HG02981 (cell line): Measurements from ENCODE around the gene LDB1.

Experiments used
- ATAC-seq: cut with Tn5 transposase; IDR thresholded peaks from one replicate; pipeline ENCODE4 v1.9.1; 2021; ENCODE audit warnings: mild to moderate bottlenecking, moderate library complexity; ENCODE audit not compliant: unreplicated experiment

Gene LDB1

DNA sequence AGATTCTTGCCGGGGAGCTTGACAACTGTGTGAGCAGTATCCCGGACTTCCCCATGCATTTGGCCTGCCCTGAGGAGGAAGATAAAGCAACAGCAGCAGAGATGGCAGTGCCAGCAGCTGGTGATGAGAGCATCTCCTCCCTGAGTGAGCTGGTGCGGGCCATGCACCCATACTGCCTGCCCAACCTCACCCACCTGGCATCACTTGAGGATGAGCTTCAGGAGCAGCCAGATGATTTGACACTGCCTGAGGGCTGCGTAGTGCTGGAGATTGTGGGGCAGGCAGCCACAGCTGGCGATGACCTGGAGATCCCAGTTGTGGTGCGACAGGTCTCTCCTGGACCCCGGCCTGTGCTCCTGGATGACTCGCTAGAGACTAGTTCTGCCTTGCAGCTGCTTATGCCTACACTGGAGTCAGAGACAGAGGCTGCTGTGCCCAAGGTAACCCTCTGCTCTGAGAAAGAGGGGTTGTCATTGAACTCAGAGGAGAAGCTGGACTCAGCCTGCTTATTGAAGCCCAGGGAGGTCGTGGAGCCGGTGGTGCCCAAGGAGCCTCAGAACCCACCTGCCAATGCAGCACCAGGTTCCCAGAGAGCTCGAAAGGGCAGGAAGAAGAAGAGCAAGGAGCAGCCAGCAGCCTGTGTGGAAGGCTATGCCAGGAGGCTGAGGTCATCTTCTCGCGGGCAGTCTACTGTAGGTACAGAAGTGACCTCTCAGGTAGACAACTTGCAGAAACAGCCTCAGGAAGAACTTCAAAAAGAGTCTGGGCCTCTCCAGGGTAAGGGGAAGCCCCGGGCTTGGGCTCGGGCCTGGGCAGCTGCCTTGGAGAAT, 19.3 kb upstream of the LDB1 start:
- ATAC-seq = no peak

DNA sequence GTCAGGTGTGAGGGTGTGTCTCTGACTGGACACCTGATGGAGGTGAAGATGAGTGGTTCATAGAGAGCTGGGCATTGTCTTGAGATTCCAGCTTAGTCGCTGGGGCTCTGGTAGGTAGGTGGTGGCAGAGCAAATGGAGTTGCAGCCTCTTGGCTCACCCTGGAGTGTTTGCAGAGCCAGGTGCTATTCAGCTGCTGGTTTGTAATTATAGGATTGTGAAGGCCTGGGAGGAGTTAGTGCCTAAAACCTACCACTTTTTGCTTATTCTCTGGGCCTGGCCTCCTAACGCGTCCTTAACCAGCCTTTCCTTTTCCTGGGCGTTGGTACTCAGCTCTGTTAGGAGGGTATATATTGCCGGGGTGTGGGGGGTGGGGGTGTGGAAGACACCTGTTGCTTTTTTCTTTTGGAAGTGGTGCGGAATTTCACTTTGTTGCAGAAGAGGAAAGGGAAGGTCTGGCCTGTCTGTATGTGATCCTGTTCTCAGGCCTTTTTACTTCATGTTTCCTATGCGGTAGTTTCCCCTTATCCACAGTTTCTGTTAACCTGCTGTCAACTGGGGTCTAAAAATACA, 15.9 kb upstream of the LDB1 start:
- ATAC-seq = no peak

DNA sequence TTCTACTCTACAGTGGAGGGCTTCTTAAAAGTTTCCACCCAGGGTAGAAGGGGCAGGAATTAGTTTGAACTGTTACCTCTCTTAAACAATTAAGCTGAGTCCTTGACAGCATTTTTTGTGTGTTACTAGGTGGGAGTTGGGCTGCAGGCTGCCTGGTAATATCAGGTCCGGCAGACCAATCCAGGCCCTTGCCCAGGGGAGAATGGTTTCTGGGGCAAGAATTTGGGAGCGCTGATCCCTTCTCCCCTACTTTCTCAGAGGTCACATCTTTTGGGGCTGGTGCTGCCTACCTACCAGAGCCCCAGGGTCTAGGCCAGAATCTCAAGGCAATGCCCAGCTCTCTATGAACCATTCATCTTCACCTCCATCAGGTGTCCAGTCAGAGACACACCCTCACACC, 14.2 kb upstream of the LDB1 start:
- ATAC-seq = no peak

DNA sequence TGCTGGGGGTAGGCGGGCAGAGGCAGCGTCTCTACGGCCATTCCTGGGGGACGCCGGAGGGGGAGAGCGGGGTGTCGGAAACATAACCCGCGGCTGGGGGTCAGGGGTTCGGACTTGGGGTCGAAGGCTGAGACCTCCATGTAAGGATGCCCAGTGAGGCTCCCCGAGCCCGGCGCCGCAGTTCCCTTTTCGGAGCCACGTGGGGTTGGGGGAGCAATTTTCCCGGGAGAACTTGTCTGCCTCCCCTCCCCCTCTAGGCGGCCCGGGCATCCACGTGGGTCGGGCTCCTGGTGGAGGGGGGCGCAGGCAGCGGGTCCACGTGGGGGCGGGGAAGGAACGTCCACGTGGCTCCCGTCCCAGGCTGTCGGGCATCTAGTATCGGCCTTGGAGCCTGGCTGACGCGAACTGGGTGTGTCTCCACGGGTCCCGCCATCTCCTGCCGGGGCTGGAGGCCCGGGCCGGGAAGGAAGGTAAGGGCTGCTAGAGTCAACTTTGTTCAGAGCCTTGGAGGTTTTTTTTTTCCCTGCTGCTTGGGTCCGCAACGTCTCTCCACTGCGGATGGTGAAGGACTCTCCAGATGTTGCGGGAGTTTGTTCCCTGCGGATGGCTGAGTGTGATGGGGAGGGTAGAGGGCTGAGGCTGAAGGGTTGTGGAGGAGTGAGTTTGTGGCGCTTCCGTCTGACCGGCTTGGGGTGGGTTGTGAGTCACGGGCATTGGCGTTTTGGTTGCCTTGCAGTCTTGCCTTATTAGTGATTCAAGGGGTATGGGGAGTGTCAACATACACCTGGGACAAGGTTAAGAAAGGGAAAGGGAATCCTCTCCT, 13.4 kb upstream of the LDB1 start:
- ATAC-seq = peak; percentile 23

DNA sequence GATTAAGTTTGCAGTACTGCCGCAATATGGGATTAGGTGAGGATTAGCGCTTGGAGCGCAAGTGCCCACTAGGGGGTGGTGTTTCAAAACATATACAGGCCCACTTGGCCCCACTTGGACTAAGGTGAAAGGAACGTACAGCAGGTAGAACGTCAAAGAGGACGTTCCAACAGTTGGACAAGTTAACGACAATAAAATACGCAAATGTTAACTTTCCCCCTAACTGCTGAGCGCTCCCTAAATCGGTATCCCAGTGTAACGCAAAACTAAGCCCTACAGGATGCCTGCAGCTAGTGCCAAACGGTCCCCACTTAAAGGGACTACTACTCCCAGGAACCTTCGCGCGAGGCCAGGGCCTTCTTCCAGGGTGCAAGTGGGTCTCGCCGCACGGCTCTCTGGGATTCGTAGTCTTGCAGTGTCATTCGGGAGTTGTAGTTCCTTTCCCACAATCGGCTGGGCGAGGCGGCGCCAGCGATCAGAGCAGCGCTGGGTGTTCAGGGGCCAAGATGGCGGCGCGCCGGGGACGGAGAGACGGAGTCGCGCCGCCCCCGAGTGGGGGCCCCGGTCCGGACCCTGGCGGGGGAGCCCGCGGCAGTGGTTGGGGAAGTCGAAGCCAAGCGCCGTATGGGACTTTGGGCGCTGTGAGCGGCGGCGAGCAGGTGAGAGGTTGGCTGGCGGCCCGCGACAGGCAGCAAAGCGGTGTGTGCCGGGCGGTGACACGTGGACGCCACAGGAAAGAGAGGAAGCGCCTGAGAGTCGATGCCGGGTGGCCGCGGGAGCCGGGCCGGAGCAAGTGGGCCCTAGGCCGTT, 12.6 kb upstream of the LDB1 start, which contains the start of gene PPRC1:
Gene PPRC1, plus strand, starts transcription at position 478 of the 810 bp plus-strand sequence. Its CDS starts 29 bp downstream, at position 507.
- peak; percentile 86 for ATAC-seq

DNA sequence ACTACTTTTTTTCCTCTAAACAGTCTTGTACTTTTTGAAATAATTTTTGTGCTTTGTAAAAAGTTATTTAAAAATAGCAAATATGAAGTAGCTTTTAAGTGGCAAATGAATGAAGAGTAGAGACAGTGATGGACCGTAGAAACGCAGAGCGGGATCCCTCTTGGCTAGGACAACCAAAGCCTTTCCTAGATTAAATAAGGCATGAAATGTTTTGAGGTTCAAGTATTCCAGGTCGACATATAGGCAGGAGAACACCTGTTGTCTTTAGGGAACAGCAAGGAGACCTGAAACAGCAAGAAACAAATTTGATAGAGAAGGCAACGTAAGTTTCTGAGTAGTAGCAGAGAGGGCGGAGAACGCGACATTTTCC, 12.0 kb upstream of the LDB1 start:
- ATAC-seq = no peak

DNA sequence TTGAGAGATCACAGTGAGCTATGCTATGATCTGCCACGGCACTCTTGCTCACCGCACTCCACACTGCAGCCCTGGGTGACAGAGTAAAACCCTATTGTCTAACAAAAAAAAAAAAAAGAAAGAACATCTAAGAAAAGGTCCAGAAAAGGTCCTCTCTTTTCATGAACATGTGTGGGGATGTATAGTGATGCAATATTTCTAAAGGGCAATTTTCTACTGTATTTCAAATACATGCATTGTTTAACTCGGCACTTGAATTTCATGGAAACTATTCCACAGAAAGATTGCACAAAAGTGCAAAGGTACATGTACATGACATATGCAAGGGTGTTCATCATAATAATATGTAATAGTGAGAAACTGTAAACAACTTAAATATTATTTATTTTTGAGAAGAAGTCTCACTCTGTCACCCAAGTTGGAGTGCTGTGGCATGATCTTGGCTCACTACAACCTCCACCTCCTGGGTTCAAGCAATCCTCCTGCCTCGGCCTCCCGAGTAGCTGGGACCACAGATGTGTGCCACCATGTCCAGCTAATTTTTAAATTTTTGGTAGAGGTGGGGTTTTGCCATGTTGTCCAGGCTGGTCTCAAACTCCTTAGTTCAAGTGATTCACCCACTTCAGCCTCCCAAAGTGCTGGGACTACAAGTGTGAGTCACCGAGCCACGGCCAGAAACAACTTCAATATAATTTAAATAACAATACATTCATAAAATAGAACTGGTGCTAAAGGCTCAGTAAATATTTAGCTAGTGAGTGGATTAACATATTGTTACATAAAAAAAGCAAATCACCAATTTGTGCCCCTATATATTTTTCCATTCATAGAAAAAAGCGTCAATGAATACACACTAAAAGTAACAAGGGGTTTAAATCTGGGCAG, 11.4 kb upstream of the LDB1 start:
- ATAC-seq = no peak

DNA sequence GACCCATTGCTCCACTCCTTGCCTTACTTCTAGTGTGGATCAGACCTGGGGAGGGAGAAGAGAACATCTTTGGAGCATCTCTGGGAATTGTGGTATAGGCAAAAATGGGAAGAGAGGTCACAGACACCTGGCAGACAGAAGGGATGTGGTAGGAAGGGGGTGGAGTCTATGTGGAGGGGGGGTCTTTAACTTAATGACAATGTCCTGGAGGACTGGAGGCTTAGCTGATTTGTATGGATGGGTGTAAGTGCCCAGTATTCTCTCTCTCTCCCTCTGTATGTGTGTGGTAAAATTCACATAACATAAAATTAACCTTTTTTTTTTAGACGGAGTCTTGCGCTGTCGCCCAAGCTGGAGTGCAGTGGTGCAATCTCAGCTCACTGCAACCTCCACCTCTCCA, 3.1 kb upstream of the LDB1 start:
- ATAC-seq = no peak

DNA sequence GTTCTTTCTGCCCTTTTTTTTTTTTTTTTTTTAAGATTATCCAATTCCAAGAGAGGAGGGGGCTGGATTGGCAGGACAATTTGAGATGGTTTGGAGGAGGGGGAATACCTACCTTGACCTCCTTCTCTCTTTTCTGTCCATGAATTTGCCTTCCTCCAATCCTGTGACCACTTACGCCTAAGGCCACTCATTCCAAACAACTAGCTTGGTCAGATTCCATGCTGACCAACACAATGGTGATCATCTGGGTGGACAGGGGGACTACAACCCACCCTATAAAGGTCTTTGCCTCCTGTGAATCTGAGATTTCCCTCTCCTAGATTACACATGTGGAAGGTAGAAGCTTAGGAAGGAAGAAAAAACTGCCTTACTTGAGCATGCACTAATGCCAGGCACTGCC, 2.3 kb upstream of the LDB1 start:
- ATAC-seq = no peak

DNA sequence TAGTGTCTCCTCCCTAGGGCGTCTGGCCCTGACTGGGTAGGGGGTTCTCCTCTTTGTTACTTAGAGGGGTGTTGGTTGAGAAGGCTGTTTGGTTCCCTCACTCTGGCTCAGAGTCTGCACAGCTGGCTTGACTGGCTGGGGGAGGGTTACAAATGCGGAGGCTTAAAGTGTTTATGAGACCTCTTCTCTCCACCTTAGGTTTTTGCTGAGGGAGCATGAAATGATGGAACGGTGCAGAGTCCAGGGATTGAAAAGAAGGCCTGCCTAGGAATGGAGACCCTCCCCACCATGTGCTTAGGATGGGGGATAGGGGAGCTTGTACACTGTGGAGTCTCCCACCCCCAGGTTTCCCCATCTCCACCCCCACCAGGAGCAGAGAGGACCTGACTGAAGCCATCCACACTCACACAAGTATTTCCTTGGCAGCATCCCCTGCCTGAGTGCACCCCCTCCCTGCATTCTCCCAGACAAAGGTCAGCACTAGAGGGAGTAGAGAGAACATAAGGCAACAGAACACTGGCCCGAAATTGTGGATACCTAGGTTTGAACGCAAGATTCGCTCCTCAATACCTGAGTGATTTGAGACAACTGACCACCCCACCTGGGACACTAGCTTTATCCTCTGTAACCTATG, 1.7 kb upstream of the LDB1 start:
- no peak for ATAC-seq

DNA sequence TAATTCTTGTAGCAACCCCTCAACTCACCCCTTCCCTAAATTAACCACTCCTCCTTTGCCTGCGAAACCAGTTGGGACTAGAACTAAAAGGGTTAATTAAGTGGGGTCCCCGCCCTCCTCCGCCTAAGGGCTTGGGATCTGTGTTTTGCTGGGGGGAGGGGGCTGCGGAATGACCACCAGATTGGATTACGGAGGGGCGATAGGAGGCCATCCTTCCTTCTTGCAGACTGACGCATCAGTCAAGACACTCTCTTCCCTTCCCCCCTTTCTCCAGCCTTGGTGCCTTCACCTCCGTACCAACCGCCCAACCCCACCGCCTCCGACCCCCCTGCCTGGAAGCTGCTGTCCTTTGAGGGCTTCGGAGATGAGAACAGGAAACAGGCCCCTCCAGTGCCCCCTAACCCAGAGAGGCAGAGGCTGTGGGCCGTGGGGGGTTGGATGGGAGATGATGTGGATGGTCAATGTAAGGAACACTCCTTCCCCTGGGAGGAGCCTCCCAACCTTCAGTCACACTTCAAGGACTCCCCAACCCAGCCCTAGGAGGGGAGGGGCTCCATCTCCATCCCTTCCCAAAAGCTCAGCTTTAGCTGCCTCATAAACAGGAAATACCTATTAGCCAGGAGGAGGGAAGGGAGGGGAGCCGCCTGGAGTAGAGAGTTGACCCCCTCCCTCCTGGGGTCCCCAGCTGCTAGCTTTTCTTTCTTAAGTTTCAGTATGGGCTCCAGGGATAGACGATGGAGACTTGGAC, 997 bp upstream of the LDB1 start:
- ATAC-seq = no peak

DNA sequence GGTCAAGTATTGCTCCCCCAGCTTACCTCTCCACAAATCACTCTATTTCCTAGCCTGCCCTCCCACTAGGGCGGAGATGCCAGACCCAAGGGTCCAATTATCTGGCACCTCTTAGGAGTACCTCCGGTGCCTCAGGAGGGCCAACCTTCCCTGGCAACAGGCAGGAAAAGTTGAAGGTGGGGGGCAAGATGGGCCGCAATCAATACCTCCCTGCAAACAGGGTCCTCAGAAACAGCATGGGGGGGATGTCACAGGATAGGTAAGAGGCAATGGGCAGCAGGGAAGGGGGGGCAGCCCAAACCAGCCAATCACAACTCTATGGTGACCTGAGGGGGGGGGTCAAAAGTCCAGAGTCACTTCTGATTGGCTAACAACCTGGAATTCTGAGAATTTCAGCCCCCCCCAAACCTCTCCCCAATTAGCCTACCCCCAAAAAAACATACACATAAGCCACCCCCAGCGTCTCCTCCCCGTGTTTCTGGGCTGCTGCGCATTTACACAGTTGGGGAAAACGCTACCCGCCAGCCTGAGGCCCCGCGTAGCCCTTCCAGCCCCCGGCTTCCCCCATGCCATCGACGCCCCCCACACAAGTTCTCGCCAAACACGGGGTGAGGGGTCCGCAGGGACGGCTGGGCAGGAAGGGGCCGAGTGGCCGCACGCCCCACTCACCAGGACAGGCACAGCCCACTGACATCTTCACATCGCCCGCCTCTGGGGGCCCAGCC, 589 bp downstream of the LDB1 start:
- ATAC-seq = no peak

DNA sequence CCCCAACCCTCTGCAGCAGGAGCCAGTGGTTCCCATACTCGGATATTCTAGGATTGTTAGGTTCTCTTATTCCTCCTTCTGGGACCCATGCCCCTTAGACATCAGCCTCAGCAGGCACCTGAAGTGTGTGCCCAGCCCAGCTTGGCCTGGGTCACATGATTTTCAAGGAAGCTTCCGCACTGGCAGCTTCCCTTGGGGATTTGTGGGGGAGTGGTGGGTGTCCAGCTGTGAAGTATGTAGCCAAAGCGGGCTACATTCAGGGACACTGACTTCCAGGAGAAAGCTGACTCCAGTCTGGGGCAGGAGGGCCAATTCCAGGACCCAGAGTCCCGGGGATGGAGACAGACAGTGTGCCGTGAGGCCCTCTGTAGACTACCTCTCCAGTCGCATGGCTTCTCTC, 1.3 kb downstream of the LDB1 start:
- ATAC-seq = no peak

DNA sequence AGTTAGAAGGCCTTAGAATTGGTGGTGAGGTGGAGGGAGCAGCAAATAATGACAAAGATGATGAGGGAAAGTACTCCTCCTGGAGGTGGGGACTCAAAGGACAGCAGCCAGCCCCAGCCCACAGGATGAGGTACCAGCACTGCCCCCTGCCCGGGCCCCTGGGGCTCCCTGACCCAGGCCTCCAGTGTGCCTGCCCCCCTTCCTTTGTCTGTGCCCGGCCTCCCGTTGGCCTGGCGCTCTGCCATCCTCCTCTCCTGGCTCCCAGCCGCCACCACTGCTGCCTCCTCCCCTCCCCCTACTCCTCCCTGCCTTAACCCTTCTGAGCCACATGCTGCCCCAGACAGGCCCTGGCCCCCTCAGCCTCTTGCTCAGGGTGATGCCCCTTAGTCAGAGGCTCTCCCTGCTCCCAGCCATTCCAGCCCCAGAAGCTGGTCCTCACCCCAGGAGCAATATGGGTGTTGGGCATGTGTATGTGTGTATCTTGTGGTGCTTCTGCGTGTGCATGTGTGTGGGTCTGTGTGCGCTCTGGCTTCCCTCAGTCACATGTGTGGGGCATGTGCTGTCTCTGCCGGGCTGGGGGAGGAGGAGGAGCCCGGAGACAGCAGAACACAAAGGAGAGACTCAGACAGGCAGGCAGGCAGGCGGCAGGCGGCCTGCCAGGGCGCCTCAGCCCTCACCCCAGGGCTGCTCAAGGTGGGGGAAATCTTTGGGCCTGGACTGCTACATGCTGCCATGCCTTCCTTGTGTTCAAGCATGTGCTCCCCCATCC, 2.6 kb downstream of the LDB1 start:
- ATAC-seq = no peak

DNA sequence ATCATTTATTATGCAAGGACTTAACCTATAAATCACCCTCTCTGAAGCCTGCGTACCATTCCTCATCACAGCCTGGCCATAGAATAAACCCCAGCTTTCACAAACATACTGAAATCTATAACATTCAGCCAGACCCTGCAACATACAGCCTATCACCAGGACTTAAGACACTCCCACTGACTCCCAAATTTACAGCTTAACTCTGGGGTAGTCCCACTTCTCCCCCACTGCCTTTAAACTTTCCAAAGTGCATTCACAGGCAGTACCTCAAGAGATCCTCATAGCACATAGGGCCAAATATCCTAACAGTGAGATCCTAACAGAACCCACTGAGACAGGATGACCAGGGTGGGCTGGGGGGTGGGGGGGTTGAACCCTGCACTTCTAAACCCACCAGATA, 3.5 kb downstream of the LDB1 start:
- no peak for ATAC-seq

DNA sequence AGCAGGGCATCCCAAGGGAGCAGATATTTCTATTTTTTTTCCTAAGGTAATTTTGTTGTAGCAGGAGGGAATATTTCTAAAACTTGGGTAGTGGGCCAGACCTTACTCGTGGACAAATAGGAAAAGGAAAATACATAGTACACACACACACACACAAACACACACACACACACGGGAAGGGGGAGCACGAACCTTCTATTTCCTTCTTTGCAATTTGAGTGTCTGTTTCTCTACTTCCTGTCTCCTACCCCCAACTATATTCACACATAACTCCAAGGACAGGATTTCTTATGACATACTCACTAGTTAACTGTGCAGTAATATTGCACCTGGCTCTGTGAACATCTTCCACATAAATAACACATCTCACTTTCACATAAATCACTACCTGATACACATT, 4.4 kb downstream of the LDB1 start:
- ATAC-seq = no peak

DNA sequence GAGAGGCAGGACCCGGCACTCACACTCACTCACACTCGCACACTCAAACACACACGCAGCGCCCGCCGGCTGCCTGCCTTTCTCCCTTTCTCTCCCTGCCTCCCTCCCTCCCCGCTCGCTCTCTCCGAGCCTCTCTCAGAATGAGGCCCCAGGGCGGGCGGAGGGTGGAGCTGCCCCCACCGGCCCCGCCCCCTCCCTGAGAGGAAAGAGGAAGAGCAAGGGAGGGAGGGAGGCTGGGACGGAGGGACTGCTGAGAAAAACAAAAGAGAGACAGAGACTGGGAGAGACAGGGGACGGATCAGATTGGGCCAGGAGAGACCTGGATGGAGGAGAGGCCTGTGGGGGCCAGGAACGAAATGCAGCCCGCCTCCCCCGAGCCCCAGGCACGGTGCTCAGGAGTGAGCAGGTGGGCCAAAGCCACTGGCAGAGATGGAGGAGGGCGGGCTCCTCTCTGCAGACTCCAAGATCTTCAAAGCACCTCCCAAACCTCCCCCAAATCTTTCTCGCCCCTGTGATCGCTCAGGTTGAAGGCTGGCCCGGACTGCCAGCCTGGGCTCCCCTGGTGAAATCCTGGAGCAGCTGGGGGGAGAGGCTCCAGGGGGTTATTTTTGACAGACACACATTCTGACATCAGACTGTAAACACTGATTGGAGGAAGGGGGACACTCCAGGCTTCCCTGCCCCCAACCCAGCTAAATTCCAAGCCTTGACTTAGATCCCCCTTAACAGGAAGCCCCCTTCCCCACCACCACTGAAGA, 5.1 kb downstream of the LDB1 start:
- peak; percentile 63 for ATAC-seq
